Esophagus muscularis mucosa (tissue), 4 donors: Measurements from ENCODE around the gene RAB3GAP2.
"Not testable (repeated sequence)": the region's sequence is repeated elsewhere in the genome, so short reads cannot be mapped to it uniquely, and the experiment has no call there.

Experiments used
- CTCF ChIP-seq, 3 experiments: fragments of 200-600 bp in 2 of 3; fragments of 450-650 bp in 1 of 3; sonication (generic) in 2 of 3; IDR thresholded peaks; one replicate each; pipeline ENCODE4 v1.5.1; 2017 to 2019; ENCODE audit warnings: antibody characterized with exemption in 3 of 3, mild to moderate bottlenecking in 2 of 3, moderate library complexity in 1 of 3
- EP300 ChIP-seq: sonication (generic); formaldehyde crosslinking; IDR thresholded peaks from one replicate; pipeline ENCODE4 v1.6.1; 2017; ENCODE audit warnings: antibody characterized with exemption
- POLR2A ChIP-seq: fragments of 450-650 bp; IDR thresholded peaks from one replicate; pipeline ENCODE4 v1.6.1; 2017; ENCODE audit warnings: antibody characterized with exemption, moderate library complexity, mild to moderate bottlenecking, low read depth
- POLR2AphosphoS5 ChIP-seq, 2 donors: sonication (generic); formaldehyde crosslinking; IDR thresholded peaks; one replicate each; pipeline ENCODE4 v1.6.1; 2017; ENCODE audit warnings: antibody characterized with exemption in 2 of 2

- TF ChIP-seq POLR2A; CTCF (IDR thresholded peaks at IDR 0.05); POLR2AphosphoS5 (IDR thresholded peaks at IDR 0.05); EP300: not testable (repeated sequence)
These were observed 36.0 kb downstream of the RAB3GAP2 start for GRCh38 chr1:220236278-220236677.
